Activated CD8-positive, alpha-beta memory T cell treated with anti-CD3 and anti-CD28 coated beads for 1 hour (primary cell): Measurements from ENCODE around the gene PRPF8.
A peak's percentile ranks its signal among the peaks of the same experiment; 100 is the strongest.

Source experiments
- DNase-seq, 2 donors: peaks; one replicate each; pipeline ENCODE4 v3.0.0-alpha.2; 2020; ENCODE audit warnings: low read depth in 1 of 2; ENCODE audit errors: extremely low read depth in 1 of 2

PRPF8 gene

DNA sequence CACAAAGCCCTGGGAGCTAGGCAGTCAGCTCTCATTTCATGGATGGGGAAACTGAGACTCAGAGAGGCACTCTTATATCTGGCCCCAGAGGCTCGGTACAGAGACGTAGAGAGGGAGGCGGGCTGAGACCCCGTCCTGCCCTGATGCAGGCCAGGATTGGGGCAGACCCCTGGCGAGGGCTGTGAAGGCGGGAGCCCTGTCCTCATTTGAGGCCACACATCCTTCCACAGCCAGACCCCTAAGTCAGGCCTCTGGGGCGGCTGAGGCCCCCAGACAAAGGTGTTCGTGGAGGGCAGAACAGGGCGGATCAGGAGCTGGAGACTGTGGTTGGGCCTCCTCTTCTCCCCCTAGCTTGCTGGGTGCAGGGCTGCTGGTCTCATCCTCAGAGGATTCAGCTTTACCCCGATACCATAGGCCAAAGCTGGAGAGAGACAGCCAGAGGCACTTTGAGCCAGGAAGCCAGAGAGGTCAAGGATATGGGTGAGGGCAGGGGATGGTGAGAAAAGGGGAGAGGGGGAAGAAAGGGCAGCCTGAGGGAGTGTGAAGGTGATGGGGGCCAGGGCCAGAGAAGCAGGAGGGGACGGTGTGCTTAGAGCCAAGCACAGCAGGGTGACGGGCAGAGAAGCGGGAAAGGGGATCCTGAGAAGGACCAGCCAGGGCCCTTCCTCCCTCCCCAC is 38.3 kb downstream of the PRPF8 start:
- DNase-seq: no peak

- DNase-seq: no peak
Observed at GRCh38 chr17:1645207-1646171, 39.2 kb downstream of the PRPF8 start, which contains the start of gene SCARF1. Gene SCARF1 (minus strand): TSS chr17:1645732. CDS start chr17:1645697, 35 bp downstream.

GRCh38 chr17:1644493-1645206 is 40.0 kb downstream of the PRPF8 start:
- no peak for DNase-seq

- DNase-seq: no peak
Observed at GRCh38 chr17:1643999-1644492, 40.6 kb downstream of the PRPF8 start.

DNA sequence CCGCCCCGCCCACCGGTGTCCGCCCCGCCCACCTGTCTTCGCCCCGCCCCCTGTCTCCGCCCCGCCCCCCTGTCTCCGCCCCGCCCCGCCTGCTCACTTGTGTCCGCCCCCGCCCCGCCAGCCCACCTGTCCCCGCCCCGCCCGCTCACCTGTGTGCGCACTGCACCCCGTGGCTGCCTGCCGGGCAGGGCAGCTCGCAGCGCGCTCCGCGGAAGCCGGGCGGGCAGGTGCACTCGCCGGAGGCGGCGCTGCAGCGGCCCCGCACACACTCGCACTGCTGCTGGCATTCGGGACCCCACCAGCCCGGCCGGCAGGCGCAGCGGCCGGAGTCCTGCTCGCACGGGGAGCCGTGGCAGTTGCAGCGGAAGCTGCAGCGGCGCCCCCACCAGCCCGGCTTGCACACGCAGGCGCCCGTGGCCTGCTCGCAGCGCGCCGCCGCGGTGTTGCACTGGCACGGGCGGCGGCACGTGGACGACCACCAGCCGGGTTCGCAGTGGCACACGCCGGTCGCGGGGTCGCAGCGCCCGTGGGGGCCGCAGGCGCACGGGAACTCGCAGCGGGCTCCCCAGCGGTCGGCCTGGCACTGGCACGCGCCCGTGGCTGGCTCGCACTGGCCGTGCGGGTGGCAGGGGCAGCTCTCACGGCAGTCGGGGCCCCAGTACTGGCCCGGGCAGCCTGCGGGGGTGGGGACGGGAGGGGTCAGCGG is 41.2 kb downstream of the PRPF8 start:
- DNase-seq: peak; percentile 38 to 49

GRCh38 chr17:1641065-1641403 is 43.6 kb downstream of the PRPF8 start:
- no peak for DNase-seq

DNA sequence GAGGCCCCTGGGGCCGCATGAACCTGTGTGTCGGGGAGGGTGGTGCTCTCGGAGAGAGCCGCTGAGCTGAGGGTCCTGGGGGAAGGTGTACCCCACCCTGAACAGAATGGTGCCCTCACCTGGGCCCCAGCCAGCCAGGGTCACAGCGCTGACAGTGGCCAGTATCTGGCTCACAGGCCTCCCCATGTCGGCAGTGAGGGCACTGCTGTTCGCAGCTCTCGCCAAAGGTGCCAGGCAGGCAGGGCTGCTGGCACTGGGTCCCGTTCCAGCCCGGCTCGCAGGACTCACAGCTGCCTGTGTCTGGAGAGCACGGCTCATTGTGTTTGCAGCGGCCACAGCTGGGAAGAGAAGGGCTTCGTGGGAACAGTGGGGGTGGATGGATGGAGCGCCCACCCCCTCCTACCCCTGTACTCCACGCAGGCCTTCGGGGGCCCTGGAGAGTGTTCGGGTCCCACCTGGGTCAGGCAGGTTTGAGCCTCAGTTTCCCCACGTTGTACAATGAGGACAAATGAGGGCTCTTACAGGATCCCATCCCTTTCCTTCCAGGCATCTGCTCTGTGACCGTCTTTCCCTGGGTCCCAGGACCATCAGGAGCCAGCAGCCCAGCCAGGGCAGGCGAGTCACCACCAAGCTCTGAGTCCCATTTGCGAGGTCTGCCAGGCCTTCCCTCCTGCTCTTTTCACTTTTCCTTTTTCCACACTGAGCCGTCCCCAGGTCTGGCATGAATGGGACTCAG is 44.2 kb downstream of the PRPF8 start:
- no peak for DNase-seq

DNA sequence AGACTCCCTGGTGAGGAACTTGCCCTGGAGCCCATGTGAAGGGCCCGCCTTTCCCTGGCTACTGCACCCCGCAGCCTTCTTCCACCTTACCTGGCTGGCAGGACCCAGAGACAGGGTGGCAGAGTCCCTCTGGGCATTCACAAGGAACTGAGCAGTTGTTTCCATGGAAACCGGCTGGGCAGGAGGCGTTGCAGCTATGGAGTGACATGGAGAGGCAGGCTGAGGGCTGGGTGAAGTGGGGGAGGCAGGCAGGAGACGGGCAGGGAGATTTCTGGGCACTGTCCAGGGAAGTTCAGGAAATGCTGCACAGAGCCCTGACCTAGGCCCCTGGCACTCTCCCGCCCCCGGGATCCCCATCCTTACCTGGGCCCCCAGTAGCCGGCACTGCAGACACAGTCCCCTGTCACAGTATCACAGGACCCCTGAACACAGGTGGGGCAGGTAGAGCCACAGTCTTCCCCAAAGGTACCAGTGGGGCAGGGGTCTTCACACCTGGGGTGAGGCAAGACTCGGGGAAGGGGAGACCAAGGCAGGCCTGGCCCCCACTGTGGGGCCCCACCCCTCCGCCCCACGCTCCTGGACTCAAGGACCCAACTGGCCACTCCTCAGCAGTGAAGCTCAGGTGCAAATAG is 45.0 kb downstream of the PRPF8 start:
- DNase-seq: no peak

DNA sequence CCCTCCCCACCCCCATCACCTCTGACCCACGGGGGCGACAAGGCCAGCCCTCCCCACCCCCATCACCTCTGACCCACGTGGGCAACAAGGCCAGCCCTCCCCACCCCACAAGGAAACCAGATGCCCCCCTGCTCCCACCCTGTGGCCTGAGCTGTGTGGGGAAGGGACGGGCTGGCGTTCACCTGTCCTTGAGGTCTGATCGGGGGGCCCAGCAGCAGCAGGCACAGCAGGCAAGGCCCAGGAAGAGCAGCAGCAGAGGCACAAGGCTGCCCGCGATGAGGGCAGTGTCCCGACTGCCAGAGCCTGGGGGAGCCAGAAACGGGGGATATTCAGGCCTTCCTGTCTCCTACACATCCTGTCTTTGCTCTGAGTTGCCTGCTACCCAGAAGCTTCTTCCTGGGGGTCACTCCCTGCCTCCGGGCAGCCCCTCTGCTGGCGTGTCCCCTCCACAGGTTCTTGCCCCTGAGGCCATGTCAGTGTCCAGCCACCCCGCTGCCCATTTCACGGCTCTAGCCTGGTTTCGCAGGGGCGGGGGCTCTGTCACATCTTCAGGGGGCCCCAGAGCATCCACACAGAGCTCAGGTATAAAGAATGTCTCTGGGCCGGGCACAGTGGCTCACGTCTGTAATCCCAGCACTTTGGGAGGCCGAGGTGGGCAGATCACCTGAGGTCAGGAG is 45.9 kb downstream of the PRPF8 start:
- no peak for DNase-seq

- no peak for DNase-seq
Observed at GRCh38 chr17:1638171-1638590, 46.5 kb downstream of the PRPF8 start.

DNA sequence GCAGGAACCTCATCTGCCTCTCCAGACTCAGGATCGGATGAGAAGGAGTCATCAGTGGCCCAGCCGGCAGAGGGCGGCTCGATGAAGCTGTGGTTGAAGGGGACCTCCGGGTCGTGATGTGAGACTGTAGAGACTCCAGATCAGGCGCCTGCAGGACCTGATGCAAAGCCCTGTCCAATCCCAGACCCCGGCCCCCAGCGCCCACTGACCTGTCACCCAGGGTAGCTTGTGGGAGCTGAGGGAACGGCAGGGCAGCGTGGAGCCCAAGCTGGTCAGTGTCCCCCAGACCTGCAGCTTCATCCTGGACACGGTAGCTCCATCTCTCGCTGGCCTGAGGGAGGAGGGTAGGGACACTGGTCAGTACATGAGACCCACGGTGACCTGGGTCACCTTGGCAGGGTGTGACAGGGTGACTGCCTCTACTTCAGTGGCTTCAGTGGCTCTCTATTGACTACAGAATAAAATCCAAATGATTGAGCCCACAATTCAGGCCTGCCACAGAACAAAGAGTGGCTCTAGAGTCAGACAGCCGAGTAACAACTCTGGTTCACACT is 47.9 kb downstream of the PRPF8 start:
- DNase-seq: no peak

- DNase-seq: no peak
Observed at GRCh38 chr17:1635675-1636465, 48.8 kb downstream of the PRPF8 start.

DNA sequence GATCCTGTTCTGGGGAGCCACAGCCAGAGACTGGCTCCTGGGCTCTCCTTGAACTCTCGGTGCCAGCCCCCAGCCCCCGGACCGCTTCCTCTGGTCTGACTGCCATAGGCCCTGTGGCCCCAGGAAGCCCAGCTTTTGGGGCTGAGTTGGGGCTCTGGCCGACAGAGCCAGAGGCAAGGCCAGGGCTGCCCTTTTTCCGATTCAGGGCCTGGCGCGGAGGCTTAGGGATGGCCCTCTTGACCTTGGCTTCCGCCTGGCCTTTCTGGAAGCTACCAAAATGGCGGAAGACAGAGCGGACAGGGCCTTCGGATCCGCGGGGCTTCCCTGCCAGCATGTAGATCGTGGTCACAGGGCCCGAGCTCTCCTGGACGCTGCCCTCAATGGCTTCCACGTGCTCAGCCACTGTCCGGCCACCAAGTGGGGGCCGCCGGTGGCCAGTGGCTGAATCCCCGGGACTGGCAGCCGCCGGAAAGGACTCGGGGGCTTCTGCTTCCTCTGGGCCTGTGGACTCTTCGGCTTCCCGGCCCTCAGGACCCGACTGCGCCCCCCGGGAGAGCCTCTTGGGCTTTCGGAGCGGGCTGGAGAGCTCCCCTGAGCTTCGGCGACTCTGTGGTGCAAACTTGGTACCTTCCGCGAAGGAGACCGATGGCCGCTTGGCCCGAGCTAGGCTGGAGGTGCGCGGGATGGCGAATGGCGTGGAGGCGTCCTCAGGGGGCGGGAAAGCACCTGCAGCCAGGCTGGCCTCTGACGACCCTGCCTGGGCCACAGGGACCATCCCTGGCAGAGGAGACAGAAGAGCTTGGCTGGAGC is 49.6 kb downstream of the PRPF8 start:
- no peak for DNase-seq

- no peak for DNase-seq
Observed at GRCh38 chr17:1630662-1631061, 54.0 kb downstream of the PRPF8 start.

DNA sequence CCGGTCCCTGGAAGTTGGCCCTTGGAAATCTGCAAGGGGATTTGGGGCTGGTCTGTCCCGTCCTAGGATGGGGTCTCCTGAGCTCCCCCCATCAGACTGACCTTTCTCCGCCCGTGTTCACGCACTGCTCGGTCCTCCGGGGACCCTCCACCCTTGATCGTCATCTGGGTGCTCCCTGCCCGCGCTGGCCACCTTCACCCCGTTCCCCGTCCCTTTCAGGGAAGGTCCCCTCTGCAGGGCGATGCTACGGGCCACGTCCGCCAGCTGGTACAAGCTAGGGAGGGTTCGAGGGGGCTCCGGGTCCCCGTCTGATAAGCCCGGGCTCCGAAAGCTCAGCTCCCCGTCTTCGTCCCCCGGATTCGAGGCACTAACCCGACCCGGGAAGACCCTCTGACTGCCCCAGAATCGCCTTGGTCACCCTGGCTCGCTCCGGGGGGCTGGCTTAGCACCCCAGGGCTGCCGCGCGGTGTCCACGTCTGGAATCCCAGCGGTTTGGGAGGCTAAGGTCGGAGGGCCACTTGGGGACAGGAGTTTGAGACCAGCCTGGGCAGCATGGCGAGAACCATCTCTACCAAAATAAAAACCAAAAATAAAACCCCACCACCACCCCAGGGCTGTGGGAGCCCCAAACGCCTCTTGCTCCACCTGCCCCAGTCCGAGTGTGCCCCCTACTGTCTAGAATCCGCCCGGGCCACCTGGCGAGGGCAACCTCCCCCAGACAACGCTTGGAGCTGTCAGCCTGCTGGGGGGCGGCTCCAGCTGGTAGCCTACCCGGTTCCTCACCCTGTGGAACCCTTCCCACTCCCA is 55.0 kb downstream of the PRPF8 start:
- peak; percentile 29 to 48 for DNase-seq

DNA sequence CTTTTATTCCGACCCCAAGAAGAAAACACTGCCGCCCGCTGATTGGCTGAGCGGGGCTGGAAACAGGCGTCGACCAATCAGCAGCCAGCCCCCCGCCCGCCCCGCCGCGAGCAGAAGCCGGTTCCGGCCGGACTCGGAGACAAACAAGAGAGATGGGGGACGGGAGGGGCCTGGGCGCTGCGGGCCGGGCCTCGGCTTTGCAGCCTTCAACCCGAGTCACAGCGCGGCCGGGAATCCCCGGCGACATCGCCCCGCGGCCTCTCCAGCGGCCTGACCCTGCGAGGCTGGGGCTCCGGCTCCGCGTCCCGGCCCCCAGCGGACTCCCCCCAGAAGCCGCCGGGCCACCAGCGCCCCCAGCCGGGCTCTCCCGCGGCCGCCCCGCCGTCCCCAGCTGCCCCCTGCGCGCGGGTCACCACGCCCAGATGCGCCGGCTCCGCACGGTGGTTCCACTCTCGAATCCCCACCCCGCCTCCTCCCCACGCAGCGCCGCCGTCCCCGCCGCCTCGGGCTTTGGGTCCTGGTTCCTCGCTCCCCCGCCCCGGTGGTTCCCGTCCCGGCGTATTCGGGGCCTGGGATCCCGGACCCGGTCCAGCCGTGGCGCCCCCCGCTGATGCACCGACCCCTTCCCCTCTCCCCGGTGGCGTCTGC is 55.7 kb downstream of the PRPF8 start:
- peak; percentile 68 to 81 for DNase-seq
